ENCODE results near the gene PDE8B.

PDE8B gene

GRCh38 chr5:77272206-77272605, 61.7 kb downstream of the PDE8B start:
- TF ChIP-seq CTCF (IDR thresholded peaks at IDR 0.05; ENCODE audit: extremely low read depth, missing control alignments) = no peak
- DNase-seq (ENCODE audit: low spot score) = no peak

- TF ChIP-seq CTCF (IDR thresholded peaks at IDR 0.05; ENCODE audit: extremely low read depth, missing control alignments) = no peak
- no peak for DNase-seq (ENCODE audit: low spot score)
Observed at GRCh38 chr5:77277759-77278158, 67.3 kb downstream of the PDE8B start.

GRCh38 chr5:77280036-77280435, 69.6 kb downstream of the PDE8B start:
- DNase-seq (ENCODE audit: low spot score) = no peak

GRCh38 chr5:77281969-77282336, 71.5 kb downstream of the PDE8B start:
- no peak for TF ChIP-seq CTCF (IDR thresholded peaks at IDR 0.05; ENCODE audit: extremely low read depth, missing control alignments)
- no peak for DNase-seq (ENCODE audit: low spot score)

More at GRCh38 chr5:77280036-77280435, 69.6 kb downstream of the PDE8B start:
- no peak for TF ChIP-seq CTCF (IDR thresholded peaks at IDR 0.05; ENCODE audit: extremely low read depth, missing control alignments)

- no peak for TF ChIP-seq CTCF (IDR thresholded peaks at IDR 0.05; ENCODE audit: extremely low read depth, missing control alignments)
- no peak for DNase-seq (ENCODE audit: low spot score)
Observed at GRCh38 chr5:77282337-77283027, 72.0 kb downstream of the PDE8B start.

GRCh38 chr5:77285251-77285841, 74.9 kb downstream of the PDE8B start:
- no peak for TF ChIP-seq CTCF (IDR thresholded peaks at IDR 0.05; ENCODE audit: extremely low read depth, missing control alignments)
- no peak for DNase-seq (ENCODE audit: low spot score)

GRCh38 chr5:77292026-77292757, 81.7 kb downstream of the PDE8B start:
- no peak for DNase-seq (ENCODE audit: low spot score)
- no peak for TF ChIP-seq CTCF (IDR thresholded peaks at IDR 0.05; ENCODE audit: extremely low read depth, missing control alignments)
